Measurements from ENCODE around the gene GPI. TPM values are rescaled to one million over a fixed set of nuclear protein-coding genes. Genes with fewer than 3 reads are reported as not detected.
A peak's percentile ranks its signal among the peaks of the same experiment; 100 is the strongest.
"Not testable (repeated sequence)": the region's sequence is repeated elsewhere in the genome, so short reads cannot be mapped to it uniquely, and the experiment has no call there.

GPI gene
- total RNA-seq, 1 donor from 2014 or later, result 622 TPM

- no peak overlapping the region for H3K27ac Mint-ChIP-seq
- H3K9me3 Mint-ChIP-seq, result no peaks in the 10 kb centered on the region
- no peaks in the 10 kb centered on the region for H3K4me1 Mint-ChIP-seq (ENCODE audit: low read depth)
- intact Hi-C loops (cut with micrococcal nuclease), result no loop called here
- no peaks in the 10 kb centered on the region for H3K27me3 Mint-ChIP-seq (ENCODE audit: low read depth)
- no peak overlapping the region for H3K4me3 Mint-ChIP-seq (ENCODE audit: low read depth)
- DNase-seq (ENCODE audit: low spot score), result no peak
- peaks cover 18% of the 10 kb centered on the region for H3K36me3 Mint-ChIP-seq (ENCODE audit: low read depth)
Observed at GRCh38 chr19:34327851-34328250, 37.1 kb upstream of the GPI start.

- Mint-ChIP-seq H3K4me1 (ENCODE audit: low read depth) (no peaks in the 10 kb centered on the region), H3K4me3 (ENCODE audit: low read depth) (no peak overlapping the region), H3K27ac (no peak overlapping the region), H3K36me3 (ENCODE audit: low read depth) (peaks cover 22% of the 10 kb centered on the region), H3K27me3 (ENCODE audit: low read depth) (no peaks in the 10 kb centered on the region), H3K9me3 (no peaks in the 10 kb centered on the region)
- intact Hi-C loops (cut with micrococcal nuclease), result no loop called here
- no peak for DNase-seq (ENCODE audit: low spot score)
Observed at GRCh38 chr19:34328982-34329381, 36.0 kb upstream of the GPI start.

- H3K27me3 Mint-ChIP-seq (ENCODE audit: low read depth), result no peaks in the 10 kb centered on the region
- intact Hi-C loops (cut with micrococcal nuclease), result no loop called here
- peaks cover 22% of the 10 kb centered on the region for H3K36me3 Mint-ChIP-seq (ENCODE audit: low read depth)
- no peaks in the 10 kb centered on the region for H3K4me1 Mint-ChIP-seq (ENCODE audit: low read depth)
- no peak for DNase-seq (ENCODE audit: low spot score)
- H3K4me3 Mint-ChIP-seq (ENCODE audit: low read depth), result no peak overlapping the region
- H3K9me3 Mint-ChIP-seq, result no peaks in the 10 kb centered on the region
- H3K27ac Mint-ChIP-seq, result no peak overlapping the region
Observed at GRCh38 chr19:34330116-34330515, 34.9 kb upstream of the GPI start.

- peaks cover 22% of the 10 kb centered on the region for H3K36me3 Mint-ChIP-seq (ENCODE audit: low read depth)
- intact Hi-C loops (cut with micrococcal nuclease); DNase-seq (ENCODE audit: low spot score); H3K4me1 Mint-ChIP-seq (ENCODE audit: low read depth); H3K27ac Mint-ChIP-seq; H3K4me3 Mint-ChIP-seq (ENCODE audit: low read depth); H3K27me3 Mint-ChIP-seq (ENCODE audit: low read depth); H3K9me3 Mint-ChIP-seq: not testable (repeated sequence)
Observed at GRCh38 chr19:34330596-34330995, 34.4 kb upstream of the GPI start.

- H3K27ac Mint-ChIP-seq; H3K4me3 Mint-ChIP-seq (ENCODE audit: low read depth); intact Hi-C loops (cut with micrococcal nuclease); H3K9me3 Mint-ChIP-seq; H3K27me3 Mint-ChIP-seq (ENCODE audit: low read depth); H3K4me1 Mint-ChIP-seq (ENCODE audit: low read depth); DNase-seq (ENCODE audit: low spot score): not testable (repeated sequence)
- H3K36me3 Mint-ChIP-seq (ENCODE audit: low read depth), result peaks cover 22% of the 10 kb centered on the region
Observed at GRCh38 chr19:34331596-34331995, 33.4 kb upstream of the GPI start.

GRCh38 chr19:34332027-34332760, 32.8 kb upstream of the GPI start:
- Mint-ChIP-seq H3K4me1 (ENCODE audit: low read depth) (peaks cover 5% of the 10 kb centered on the region), H3K27ac (no peak overlapping the region), H3K9me3 (no peaks in the 10 kb centered on the region), H3K27me3 (ENCODE audit: low read depth) (no peaks in the 10 kb centered on the region), H3K36me3 (ENCODE audit: low read depth) (peaks cover 21% of the 10 kb centered on the region), H3K4me3 (ENCODE audit: low read depth) (no peak overlapping the region)
- intact Hi-C loops (cut with micrococcal nuclease), result no loop called here
- no peak for DNase-seq (ENCODE audit: low spot score)

DNA sequence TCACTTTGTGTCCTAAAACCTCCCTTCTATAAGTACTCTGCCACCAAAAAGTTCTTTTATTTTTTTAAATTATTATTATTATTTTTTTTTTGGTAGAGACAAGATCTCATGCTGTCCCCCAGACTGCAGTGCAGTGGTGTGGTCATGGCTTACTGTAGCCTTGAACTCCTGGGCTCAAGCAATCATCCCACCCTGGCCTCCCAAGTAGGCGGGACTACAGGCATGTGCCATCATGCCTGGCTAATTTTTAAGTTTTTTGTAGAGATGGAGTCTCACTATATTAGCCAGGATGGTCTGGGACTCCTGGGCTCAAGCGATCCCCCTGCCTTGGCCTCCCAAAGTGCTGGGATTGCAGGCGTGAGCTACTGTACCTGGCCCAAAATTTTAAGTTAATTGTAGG, 29.1 kb upstream of the GPI start:
- DNase-seq (ENCODE audit: low spot score), result no peak
- Mint-ChIP-seq H3K9me3 (no peaks in the 10 kb centered on the region), H3K27me3 (ENCODE audit: low read depth) (no peaks in the 10 kb centered on the region), H3K4me1 (ENCODE audit: low read depth) (peaks cover 6% of the 10 kb centered on the region), H3K36me3 (ENCODE audit: low read depth) (peaks cover 22% of the 10 kb centered on the region), H3K4me3 (ENCODE audit: low read depth) (no peak overlapping the region), H3K27ac (no peak overlapping the region)
- intact Hi-C loops (cut with micrococcal nuclease), result loop anchor here (2.0 kb wide), 1 partner anchor 75 kb away; no protein-coding TSS in a partner anchor

DNA sequence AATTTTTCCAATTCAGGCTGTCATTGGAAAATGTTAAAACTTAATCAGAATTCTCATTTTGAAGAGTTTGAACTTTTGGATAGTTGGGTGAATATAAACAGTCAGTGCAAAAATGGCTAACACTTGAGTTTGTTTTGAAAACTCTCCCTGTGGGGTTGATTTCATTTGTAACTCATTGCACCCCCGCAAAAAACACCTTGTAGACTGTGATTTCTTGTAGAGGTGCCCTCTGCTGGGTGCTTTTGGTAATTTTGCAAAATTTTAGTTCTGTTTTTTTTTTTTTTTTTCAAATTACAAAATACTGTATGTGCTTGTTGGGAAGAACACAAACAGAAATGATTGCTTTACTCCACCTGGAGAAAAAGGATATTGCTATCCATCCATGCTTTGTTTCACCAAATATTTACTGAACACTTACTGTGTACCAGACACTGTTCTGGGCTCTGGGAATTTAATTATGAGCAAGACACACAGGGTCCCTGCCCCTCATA, 28.2 kb upstream of the GPI start:
- Mint-ChIP-seq H3K27ac (no peak overlapping the region), H3K36me3 (ENCODE audit: low read depth) (peaks cover 24% of the 10 kb centered on the region), H3K9me3 (no peaks in the 10 kb centered on the region), H3K4me1 (ENCODE audit: low read depth) (peaks cover 6% of the 10 kb centered on the region), H3K4me3 (ENCODE audit: low read depth) (no peak overlapping the region), H3K27me3 (ENCODE audit: low read depth) (no peaks in the 10 kb centered on the region)
- intact Hi-C loops (cut with micrococcal nuclease), result loop anchor here (2.0 kb wide), 1 partner anchor 76 kb away; no protein-coding TSS in a partner anchor
- no peak for DNase-seq (ENCODE audit: low spot score)

GRCh38 chr19:34337739-34338138, 27.3 kb upstream of the GPI start:
- Mint-ChIP-seq H3K27me3 (ENCODE audit: low read depth) (no peaks in the 10 kb centered on the region), H3K9me3 (no peaks in the 10 kb centered on the region), H3K4me1 (ENCODE audit: low read depth) (peaks cover 6% of the 10 kb centered on the region), H3K27ac (no peak overlapping the region), H3K36me3 (ENCODE audit: low read depth) (peaks cover 32% of the 10 kb centered on the region), H3K4me3 (ENCODE audit: low read depth) (no peak overlapping the region)
- DNase-seq (ENCODE audit: low spot score), result no peak
- intact Hi-C loops (cut with micrococcal nuclease), result loop anchor here (2.0 kb wide), 1 partner anchor 77 kb away; no protein-coding TSS in a partner anchor

DNA sequence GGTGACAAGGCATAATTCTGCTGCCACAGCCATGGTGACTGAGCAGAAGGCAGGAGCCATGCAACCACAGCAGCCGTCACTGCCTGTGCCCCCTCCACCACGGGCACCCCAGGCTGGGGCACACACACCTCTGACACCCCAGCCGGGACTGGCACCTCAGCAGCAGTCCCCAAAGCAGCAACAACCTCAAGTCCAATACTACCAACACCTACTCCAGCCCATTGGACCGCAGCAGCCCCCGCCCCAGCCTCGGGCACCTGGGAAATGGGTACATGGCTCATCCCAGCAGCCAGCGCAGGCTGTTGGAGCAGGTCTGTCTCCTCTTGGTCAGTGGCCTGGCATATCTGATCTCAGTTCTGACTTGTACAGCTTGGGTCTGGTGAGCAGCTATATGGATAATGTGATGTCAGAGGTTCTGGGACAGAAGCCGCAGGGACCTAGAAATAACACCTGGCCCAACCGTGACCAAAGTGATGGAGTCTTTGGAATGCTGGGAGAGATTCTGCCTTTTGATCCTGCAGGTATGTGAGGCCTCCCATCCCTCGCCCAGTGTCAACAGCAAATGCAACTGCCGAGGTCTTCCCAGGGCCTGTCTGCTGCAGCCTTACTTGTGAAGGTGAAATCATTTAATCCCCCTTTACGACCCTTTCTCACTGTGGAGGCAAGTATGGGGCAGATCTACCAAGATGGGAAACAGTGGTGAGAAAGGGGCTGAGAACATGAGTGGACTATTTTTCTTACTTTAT, 22.9 kb upstream of the GPI start:
- intact Hi-C loops (cut with micrococcal nuclease), result no loop called here
- Mint-ChIP-seq H3K9me3 (no peaks in the 10 kb centered on the region), H3K36me3 (ENCODE audit: low read depth) (peaks cover 39% of the 10 kb centered on the region), H3K4me3 (ENCODE audit: low read depth) (no peak overlapping the region), H3K4me1 (ENCODE audit: low read depth) (peaks cover 6% of the 10 kb centered on the region), H3K27me3 (ENCODE audit: low read depth) (no peaks in the 10 kb centered on the region), H3K27ac (no peak overlapping the region)
- DNase-seq (ENCODE audit: low spot score), result no peak

GRCh38 chr19:34343751-34344150, 21.2 kb upstream of the GPI start:
- no peaks in the 10 kb centered on the region for H3K27me3 Mint-ChIP-seq (ENCODE audit: low read depth)
- intact Hi-C loops (cut with micrococcal nuclease), result no loop called here
- H3K4me1 Mint-ChIP-seq (ENCODE audit: low read depth), result peaks cover 4% of the 10 kb centered on the region
- H3K27ac Mint-ChIP-seq, result no peak overlapping the region
- no peak for DNase-seq (ENCODE audit: low spot score)
- H3K9me3 Mint-ChIP-seq, result no peaks in the 10 kb centered on the region
- no peak overlapping the region for H3K4me3 Mint-ChIP-seq (ENCODE audit: low read depth)
- H3K36me3 Mint-ChIP-seq (ENCODE audit: low read depth), result peaks cover 39% of the 10 kb centered on the region

DNA sequence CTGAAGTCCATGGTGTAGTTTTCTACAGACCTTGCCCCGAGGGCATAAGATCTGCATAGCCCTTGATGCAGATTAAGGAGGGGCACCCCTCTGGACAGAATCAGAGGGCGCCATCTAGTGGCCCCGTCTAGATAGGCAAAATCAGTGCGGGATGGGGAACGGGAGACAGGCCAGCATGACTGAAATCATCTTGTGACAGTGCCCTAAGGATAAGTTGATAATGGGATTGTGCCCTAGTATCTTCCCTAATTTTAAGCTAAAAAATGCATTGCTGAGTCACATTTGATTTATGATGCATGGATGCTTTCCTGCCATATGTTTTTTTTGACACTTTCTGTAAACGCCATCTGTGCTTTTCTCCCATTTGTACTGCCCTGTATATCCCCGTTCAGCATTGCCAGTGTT, 19.0 kb upstream of the GPI start:
- intact Hi-C loops (cut with micrococcal nuclease), result no loop called here
- peaks cover 14% of the 10 kb centered on the region for H3K4me1 Mint-ChIP-seq (ENCODE audit: low read depth)
- peak; percentile 43 for DNase-seq (ENCODE audit: low spot score)
- peaks cover 26% of the 10 kb centered on the region for H3K36me3 Mint-ChIP-seq (ENCODE audit: low read depth)
- H3K4me3 Mint-ChIP-seq (ENCODE audit: low read depth), result no peak overlapping the region
- H3K9me3 Mint-ChIP-seq, result no peaks in the 10 kb centered on the region
- no peaks in the 10 kb centered on the region for H3K27me3 Mint-ChIP-seq (ENCODE audit: low read depth)
- no peak overlapping the region for H3K27ac Mint-ChIP-seq

GRCh38 chr19:34347561-34348165, 17.3 kb upstream of the GPI start:
- Mint-ChIP-seq H3K36me3 (ENCODE audit: low read depth) (peaks cover 12% of the 10 kb centered on the region), H3K27me3 (ENCODE audit: low read depth) (no peaks in the 10 kb centered on the region), H3K27ac (no peak overlapping the region), H3K9me3 (no peaks in the 10 kb centered on the region), H3K4me1 (ENCODE audit: low read depth) (peaks cover 20% of the 10 kb centered on the region), H3K4me3 (ENCODE audit: low read depth) (no peak overlapping the region)
- intact Hi-C loops (cut with micrococcal nuclease), result no loop called here
- DNase-seq (ENCODE audit: low spot score), result no peak

All from activated T-helper 2 cell treated with anti-CD3 and anti-CD28 coated beads, Interferon-gamma antibody, Interleukin-2, Interleukin-4, amounts not matched to agents 10 μg/mL and 5 μg/mL and 100 μg/mL, durations not matched to agents 14 hours and 24 hours and 36 hours (primary cell).